ENCODE measurements around the gene HS3ST4. TPM values are rescaled to one million over a fixed set of nuclear protein-coding genes. Genes with fewer than 3 reads are reported as not detected.

The HS3ST4 gene
- total RNA-seq, 1 donor from 2014 or later: 1.5 TPM

- intact Hi-C loops (cut with DNase I): no loop called here
These were observed 447.3 kb downstream of the HS3ST4 start for GRCh38 chr16:26139091-26139490.

GRCh38 chr16:26139884-26140283, 448.1 kb downstream of the HS3ST4 start:
- DNase-seq (ENCODE audit: extremely low spot score in 2 of 2): no peak
- TF ChIP-seq POLR2A (IDR thresholded peaks at IDR 0.05) (no peak), POLR2AphosphoS5 (IDR thresholded peaks at IDR 0.05; ENCODE audit: insufficient read depth in 1 of 2, low read depth in 1 of 2) (no peak), CTCF (IDR thresholded peaks at IDR 0.05) (no peak)
- Histone ChIP-seq H3K27ac (no peak overlapping the region), H3K4me1 (no peaks in the 10 kb centered on the region), H3K27me3 (no peaks in the 10 kb centered on the region), H3K9me3 (no peaks in the 10 kb centered on the region), H3K36me3 (no peaks in the 10 kb centered on the region), H3K4me3 (no peak overlapping the region)
- intact Hi-C loops (cut with DNase I): no loop called here

More at GRCh38 chr16:26139091-26139490, 447.3 kb downstream of the HS3ST4 start:
- Histone ChIP-seq H3K4me1 (no peaks in the 10 kb centered on the region), H3K27ac (no peak overlapping the region), H3K9me3 (no peaks in the 10 kb centered on the region), H3K27me3 (no peaks in the 10 kb centered on the region), H3K36me3 (no peaks in the 10 kb centered on the region), H3K4me3 (no peak overlapping the region)
- TF ChIP-seq POLR2AphosphoS5 (IDR thresholded peaks at IDR 0.05; ENCODE audit: insufficient read depth in 1 of 2, low read depth in 1 of 2): no peak
- TF ChIP-seq POLR2A (IDR thresholded peaks at IDR 0.05): no peak
- TF ChIP-seq CTCF (IDR thresholded peaks at IDR 0.05): no peak
- DNase-seq (ENCODE audit: extremely low spot score in 2 of 2): no peak

- H3K36me3 ChIP-seq: no peaks in the 10 kb centered on the region
- intact Hi-C loops (cut with DNase I): no loop called here
- no peaks in the 10 kb centered on the region for H3K9me3 ChIP-seq
- H3K27me3 ChIP-seq: no peaks in the 10 kb centered on the region
- no peak for DNase-seq (ENCODE audit: extremely low spot score in 2 of 2)
- TF ChIP-seq POLR2A (IDR thresholded peaks at IDR 0.05): no peak
- no peaks in the 10 kb centered on the region for H3K4me1 ChIP-seq
- H3K4me3 ChIP-seq: no peak overlapping the region
- H3K27ac ChIP-seq: no peak overlapping the region
These were observed 457.8 kb downstream of the HS3ST4 start for GRCh38 chr16:26149364-26150190.

GRCh38 chr16:26155221-26155620, 463.5 kb downstream of the HS3ST4 start:
- H3K36me3 ChIP-seq: no peaks in the 10 kb centered on the region
- no peak for TF ChIP-seq POLR2AphosphoS5 (IDR thresholded peaks at IDR 0.05; ENCODE audit: insufficient read depth in 1 of 2, low read depth in 1 of 2)
- TF ChIP-seq CTCF (IDR thresholded peaks at IDR 0.05): no peak
- TF ChIP-seq POLR2A (IDR thresholded peaks at IDR 0.05): no peak
- H3K4me1 ChIP-seq: no peaks in the 10 kb centered on the region
- no peak for DNase-seq (ENCODE audit: extremely low spot score in 2 of 2)
- H3K4me3 ChIP-seq: no peak overlapping the region
- H3K27ac ChIP-seq: no peak overlapping the region
- no peaks in the 10 kb centered on the region for H3K27me3 ChIP-seq
- intact Hi-C loops (cut with DNase I): no loop called here
- no peaks in the 10 kb centered on the region for H3K9me3 ChIP-seq

- no peaks in the 10 kb centered on the region for H3K36me3 ChIP-seq
- no peak for DNase-seq (ENCODE audit: extremely low spot score in 2 of 2)
- H3K27me3 ChIP-seq: no peaks in the 10 kb centered on the region
- H3K27ac ChIP-seq: no peak overlapping the region
- no peaks in the 10 kb centered on the region for H3K9me3 ChIP-seq
- no peak for TF ChIP-seq POLR2AphosphoS5 (IDR thresholded peaks at IDR 0.05; ENCODE audit: insufficient read depth in 1 of 2, low read depth in 1 of 2)
- TF ChIP-seq POLR2A (IDR thresholded peaks at IDR 0.05): no peak
- TF ChIP-seq CTCF (IDR thresholded peaks at IDR 0.05): no peak
- intact Hi-C loops (cut with DNase I): loop anchor here (2.0 kb wide), 1 partner anchor 55 kb away; no protein-coding TSS in a partner anchor
- H3K4me3 ChIP-seq: no peak overlapping the region
- no peaks in the 10 kb centered on the region for H3K4me1 ChIP-seq
These were observed 465.6 kb downstream of the HS3ST4 start for GRCh38 chr16:26157319-26157718.

All from vagina (tissue), 2 donors.